HG03442 (cell line): Measurements from ENCODE around the gene BCAT1.
"Not testable (repeated sequence)": the region's sequence is repeated elsewhere in the genome, so short reads cannot be mapped to it uniquely, and the experiment has no call there.

Experiments used
- ATAC-seq: cut with Tn5 transposase; IDR thresholded peaks from one replicate; pipeline ENCODE4 v1.9.1; 2021; ENCODE audit warnings: mild to moderate bottlenecking, moderate library complexity; ENCODE audit not compliant: unreplicated experiment

BCAT1 gene

GRCh38 chr12:24960222-24960855, 11.4 kb upstream of the BCAT1 start:
- ATAC-seq = peak; percentile 81

- not testable (repeated sequence) for ATAC-seq
Measured at GRCh38 chr12:24956351-24956750, 7.5 kb upstream of the BCAT1 start.

GRCh38 chr12:24955853-24956252, 7.0 kb upstream of the BCAT1 start:
- ATAC-seq = no peak

- no peak for ATAC-seq
Measured at GRCh38 chr12:24955389-24955788, 6.5 kb upstream of the BCAT1 start.

GRCh38 chr12:24954261-24954660, 5.4 kb upstream of the BCAT1 start:
- no peak for ATAC-seq

DNA sequence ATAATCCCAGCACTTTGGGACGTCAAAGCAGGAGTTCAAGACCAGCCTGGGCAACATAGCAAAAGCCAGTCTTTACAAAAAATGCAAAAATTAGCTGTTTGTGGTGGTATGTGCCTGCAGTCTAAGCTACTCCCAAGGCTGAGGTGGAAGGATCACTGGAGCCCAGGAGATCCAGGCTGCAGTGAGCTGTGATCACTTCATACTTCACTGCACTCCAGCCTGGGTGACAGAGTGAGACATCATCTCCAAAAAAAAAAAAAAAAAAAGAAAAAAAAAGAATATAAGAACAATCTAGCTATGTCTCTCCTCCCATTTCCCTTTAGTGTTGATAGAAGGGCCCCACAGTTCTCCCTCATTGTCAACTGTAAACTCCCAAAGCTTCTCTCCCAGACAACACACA, 3.5 kb upstream of the BCAT1 start:
- ATAC-seq = no peak

GRCh38 chr12:24950231-24950834, 1.4 kb upstream of the BCAT1 start:
- ATAC-seq = peak; percentile 35

DNA sequence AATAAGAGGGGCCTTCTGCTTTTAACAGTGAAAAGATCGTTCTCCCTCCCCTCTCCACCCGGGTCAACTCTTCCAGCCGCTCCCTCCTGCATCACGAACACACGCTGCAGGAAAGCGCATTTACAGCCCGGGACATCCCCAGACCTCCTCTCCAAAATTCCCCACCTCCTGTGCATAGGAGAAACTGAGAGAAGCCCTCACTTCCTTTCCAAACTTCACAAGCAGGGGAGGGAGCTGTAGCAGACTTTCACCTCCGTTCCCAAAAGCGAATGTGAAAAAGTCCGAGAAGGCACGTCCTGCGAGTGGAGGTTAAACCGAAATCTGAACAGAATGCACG, 513 bp downstream of the BCAT1 start:
- ATAC-seq = peak; percentile 17

DNA sequence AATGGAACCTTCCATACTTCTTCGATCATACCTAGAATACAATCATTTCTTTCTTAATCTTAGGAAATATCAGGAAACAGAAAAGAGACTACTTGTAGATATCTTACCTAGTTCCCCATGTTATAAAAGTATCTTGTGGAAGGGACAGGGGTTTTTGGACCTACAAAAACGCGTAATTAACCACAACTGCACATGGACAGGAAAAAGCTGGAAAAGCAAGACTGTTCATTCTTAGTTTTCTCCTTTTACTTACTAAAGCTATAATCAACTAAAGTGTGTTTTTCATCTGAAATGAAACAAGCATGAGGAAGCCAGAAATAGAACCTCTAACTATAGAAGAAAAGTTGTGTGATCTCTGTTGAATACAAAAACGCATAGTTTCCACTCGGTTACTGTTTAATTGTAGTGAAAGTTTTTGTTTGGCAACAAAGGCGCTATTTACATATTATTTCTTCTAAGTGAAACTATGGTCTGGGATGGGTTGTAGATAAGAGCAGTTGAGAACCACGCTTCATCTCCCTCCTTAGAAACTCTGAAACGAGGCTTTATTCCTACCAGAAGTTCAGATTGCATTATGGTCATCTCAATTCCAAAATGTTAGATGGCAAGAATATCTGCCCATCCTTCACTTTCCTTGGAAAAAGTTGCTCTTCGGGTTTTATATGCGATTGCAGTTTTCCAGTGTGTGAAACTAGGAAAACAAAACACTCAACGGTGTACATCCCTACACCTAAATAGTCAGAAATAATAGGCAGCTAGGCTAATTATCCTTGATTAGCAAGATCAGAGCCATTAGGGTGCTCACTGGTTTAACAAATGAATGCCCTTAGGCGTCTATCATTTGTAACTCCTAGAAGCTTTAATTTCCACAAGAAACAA, 1.1 kb downstream of the BCAT1 start:
- ATAC-seq = no peak

DNA sequence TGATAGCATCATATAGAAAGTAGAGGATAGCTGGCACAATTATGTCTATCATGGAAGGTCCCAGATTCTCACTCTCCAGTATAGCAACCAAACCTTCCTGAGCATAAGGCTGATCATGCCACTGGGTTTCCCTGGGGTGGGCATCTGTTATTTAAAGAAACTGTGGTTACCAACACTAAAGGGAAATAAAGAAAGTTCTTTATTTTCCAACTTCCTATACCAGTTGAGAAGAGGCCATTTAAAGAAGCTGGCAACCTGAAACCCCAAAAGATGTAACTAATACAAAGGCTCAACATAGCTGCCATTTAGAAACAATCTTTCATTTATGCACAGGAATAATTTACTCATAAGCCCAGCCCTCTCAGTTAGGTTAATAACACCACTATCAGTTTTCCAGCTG, 3.1 kb downstream of the BCAT1 start:
- no peak for ATAC-seq

DNA sequence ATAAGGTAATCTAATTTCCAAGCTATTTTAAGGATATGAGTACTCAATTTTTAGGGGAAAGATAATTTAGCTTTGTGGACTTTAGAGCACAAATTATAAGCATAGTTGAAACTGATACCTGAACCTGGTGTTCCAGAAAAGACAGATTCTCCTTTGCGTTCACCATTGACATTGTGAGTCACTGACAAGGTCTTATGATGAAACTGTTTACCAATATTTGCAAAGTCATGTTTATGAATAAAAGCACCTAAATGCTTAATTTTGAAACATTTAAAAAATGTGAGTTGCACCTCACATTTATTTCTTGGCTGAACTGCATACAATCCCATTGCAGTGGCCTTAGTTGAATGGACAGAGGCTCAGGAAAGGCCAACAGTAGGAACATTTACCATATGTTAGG, 3.9 kb downstream of the BCAT1 start:
- no peak for ATAC-seq

- no peak for ATAC-seq
Measured at GRCh38 chr12:24944601-24944975, 4.3 kb downstream of the BCAT1 start.

DNA sequence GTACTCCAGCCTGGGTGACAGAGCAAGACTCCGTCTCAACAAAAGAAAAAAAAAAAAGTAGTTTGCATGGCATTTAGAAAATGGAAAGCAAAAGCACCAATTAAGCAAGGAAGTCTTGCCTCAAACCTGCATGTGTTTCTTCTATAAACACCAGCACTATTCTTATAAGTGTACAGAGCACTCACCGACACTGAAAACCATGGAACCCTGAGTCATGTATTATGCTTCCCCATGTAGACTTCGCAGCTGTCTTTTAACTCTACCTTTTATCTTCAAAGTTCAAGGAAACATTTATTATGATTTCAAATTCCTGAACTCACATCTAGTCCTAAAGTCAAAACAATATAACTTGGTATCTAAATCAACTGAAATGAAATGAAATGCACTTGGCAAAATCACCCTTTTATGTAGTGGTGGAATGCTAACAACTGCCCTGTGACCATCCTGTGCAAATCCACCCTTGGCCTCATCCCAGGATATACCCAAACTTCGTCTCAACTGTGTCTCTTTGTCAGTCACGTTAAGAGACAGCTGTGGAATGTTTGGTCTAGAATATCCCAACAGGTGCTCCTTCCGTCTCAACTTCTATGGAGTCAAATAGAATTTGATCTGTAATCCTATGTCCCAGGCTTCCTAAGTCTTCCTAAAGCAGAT, 4.8 kb downstream of the BCAT1 start:
- ATAC-seq = no peak

DNA sequence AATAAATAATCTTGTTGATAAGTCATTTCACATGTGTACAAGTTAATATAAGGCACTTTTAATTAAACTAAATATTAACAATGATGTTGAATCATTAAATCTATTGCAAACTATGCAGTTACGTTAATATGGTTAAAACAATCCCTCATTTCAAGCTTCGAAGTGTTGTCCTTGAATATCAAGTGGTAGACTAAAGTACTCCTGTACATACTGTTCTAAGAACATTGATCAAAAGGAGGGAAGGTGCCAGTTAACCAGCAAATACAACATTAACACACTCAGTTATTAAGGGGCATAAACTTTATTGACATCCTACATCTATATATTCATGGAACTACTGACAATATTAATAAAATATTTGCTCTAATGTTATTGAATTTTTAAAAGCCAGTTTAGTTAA, 8.7 kb downstream of the BCAT1 start:
- no peak for ATAC-seq

DNA sequence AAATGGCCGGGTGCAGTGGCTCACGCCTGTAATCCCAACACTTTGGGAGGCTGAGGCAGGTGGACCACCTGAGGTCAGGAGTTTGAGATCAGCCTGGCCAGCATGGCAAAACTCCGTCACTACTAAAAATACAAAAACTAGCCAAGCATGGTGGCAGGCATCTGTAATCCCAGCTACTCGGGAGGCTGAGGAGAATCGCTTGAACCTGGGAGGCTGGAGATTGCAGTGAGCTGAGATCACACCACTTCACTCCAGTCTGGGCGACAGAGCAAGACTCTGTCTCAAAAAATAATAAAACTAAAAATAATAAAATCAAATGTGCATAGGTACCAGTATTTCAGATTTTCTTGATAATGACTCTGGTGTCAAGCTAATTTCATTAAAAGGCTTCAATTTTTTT, 9.3 kb downstream of the BCAT1 start:
- ATAC-seq = not testable (repeated sequence)

DNA sequence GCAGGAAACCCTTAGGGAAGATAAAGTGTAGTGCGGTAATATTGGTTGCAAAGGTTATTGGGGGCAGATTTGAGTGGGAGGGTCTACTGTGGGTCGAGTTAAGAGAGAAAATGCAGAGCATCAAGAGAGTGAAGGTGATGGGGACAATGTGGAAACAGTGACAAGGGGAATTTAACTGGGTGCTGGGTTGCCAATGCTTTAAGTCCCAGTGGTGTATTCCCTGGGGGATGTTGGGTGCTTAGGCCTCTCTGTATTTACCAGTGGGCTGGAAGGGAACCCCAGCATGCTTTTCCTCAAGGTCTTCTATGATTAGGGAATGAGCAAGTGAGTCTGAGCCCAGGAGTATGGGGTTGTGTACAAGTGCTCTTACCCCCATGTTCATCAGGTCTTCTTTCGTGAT, 10.6 kb downstream of the BCAT1 start:
- no peak for ATAC-seq

- no peak for ATAC-seq
Measured at GRCh38 chr12:24937553-24938244, 11.2 kb downstream of the BCAT1 start.

- no peak for ATAC-seq
Measured at GRCh38 chr12:24933694-24934407, 15.1 kb downstream of the BCAT1 start.

DNA sequence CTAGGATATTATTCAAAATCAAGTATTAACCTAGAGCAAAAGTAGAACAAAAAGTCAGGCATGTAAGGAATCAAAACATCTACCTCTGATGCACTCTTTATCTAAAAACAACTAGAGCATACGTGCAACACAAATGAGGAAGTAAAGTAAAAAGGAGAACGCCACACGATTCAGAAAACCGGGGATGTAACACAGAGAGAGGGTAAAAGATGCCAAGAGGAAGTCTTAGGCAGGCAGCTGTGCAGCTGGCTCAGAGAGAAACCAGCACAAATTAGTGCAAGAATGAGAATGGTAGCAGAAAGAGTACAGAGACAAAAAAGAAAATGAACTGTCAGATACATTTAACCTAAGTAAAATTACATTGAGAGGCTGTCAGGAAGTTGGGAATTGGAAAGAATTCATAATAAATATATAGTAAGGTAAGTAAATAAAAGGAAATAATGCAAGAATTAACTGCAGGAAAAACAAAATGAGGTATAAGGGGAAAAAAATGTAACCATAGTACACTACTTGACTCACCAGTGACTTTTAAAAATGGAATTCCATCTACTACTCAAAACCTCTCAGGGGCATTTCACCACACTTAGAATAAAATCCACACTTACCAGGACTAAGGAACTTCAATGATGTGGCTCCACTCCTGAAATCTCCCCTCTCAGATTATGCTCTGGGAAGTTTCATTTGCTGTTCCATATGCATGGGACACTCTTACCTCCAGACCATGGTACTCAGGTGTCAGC, 17.1 kb downstream of the BCAT1 start:
- ATAC-seq = peak; percentile 97

DNA sequence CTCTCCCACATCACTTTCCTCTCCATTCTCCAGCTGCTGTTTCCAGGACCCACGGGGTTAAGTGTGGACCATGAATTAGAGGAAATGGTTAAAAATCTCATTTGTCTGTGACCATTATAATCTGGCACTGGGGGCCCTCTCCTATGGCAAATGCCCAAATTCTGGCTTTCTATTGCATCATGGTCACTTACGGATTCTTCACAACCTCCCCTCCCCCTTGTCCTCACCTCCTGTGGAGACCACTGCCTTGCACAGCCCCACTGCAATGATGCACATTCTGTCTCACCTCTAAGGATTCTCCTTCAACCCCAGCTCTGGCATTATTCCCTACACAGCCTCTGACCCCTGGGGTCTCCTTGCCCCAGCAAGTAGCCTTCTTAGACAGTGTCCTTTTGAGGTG, 18.9 kb downstream of the BCAT1 start:
- no peak for ATAC-seq
